PFSK-1 (cell line): ENCODE data around the gene DNAH2.

Experiments
- FOXP2 ChIP-seq: optimal IDR thresholded peaks from 2 replicates; pipeline ENCODE3; 2011; ENCODE audit warnings: borderline replicate concordance, control low read depth, inconsistent platforms; ENCODE audit not compliant: insufficient read depth; ENCODE audit errors: extremely low read length, extremely low read depth
- POLR2AphosphoS5 ChIP-seq: IDR thresholded peaks from 2 replicates; pipeline ENCODE4 v1.6.1; 2012; ENCODE audit warnings: low read depth, mild to moderate bottlenecking, control low read depth, low read length, moderate library complexity
- SIN3A ChIP-seq: IDR thresholded peaks from 2 replicates; pipeline ENCODE4 v1.6.1; 2012; ENCODE audit warnings: mild to moderate bottlenecking, low read length, moderate library complexity, borderline replicate concordance; ENCODE audit not compliant: insufficient read depth
- TAF1 ChIP-seq: IDR thresholded peaks from 2 replicates; pipeline ENCODE4 v1.6.1; 2012; ENCODE audit warnings: low read length, control low read depth, borderline replicate concordance; ENCODE audit not compliant: insufficient read depth
- TF ChIP-seq, protein P1 (sequence below), 2 experiments: IDR thresholded peaks; 2 replicates each; pipeline versions ENCODE4 v1.6.1 to v1.8.0; 2011 to 2012; ENCODE audit warnings: low read depth in 2 of 2, low read length in 2 of 2, control low read depth in 1 of 2, inconsistent platforms in 1 of 2, mild to moderate bottlenecking in 1 of 2, moderate library complexity in 1 of 2; ENCODE audit not compliant: insufficient read depth in 1 of 2

DNAH2 gene

DNA sequence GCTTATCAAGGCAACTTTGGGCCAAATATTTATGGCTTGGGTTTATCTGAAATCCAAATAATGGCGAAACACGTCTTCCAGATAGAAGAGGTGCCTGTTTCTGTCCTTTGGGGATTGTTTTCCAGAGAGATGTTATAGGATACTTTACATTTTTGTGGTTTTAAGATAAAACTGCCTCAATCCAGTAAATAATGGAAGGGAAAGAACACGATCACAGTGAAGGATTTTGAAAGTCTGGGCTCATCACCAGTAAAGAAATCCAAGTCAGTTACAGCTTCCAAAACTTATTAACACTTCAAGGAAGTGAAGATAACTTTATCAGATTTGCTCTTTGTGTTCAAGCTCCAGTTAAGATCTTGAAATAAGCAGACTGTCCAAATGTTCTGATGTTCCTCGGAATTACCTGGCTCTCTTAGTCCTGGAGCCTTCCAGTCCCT, 30.1 kb downstream of the DNAH2 start:
- TF ChIP-seq SIN3A, result no peak
- TF ChIP-seq POLR2AphosphoS5, result no peak
- no peak for TF ChIP-seq FOXP2
- TF ChIP-seq, protein P1, sequence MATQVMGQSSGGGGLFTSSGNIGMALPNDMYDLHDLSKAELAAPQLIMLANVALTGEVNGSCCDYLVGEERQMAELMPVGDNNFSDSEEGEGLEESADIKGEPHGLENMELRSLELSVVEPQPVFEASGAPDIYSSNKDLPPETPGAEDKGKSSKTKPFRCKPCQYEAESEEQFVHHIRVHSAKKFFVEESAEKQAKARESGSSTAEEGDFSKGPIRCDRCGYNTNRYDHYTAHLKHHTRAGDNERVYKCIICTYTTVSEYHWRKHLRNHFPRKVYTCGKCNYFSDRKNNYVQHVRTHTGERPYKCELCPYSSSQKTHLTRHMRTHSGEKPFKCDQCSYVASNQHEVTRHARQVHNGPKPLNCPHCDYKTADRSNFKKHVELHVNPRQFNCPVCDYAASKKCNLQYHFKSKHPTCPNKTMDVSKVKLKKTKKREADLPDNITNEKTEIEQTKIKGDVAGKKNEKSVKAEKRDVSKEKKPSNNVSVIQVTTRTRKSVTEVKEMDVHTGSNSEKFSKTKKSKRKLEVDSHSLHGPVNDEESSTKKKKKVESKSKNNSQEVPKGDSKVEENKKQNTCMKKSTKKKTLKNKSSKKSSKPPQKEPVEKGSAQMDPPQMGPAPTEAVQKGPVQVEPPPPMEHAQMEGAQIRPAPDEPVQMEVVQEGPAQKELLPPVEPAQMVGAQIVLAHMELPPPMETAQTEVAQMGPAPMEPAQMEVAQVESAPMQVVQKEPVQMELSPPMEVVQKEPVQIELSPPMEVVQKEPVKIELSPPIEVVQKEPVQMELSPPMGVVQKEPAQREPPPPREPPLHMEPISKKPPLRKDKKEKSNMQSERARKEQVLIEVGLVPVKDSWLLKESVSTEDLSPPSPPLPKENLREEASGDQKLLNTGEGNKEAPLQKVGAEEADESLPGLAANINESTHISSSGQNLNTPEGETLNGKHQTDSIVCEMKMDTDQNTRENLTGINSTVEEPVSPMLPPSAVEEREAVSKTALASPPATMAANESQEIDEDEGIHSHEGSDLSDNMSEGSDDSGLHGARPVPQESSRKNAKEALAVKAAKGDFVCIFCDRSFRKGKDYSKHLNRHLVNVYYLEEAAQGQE (IDR thresholded peaks at IDR 0.05; ENCODE audit: insufficient read depth in 1 of 2, low read depth in 2 of 2, low read length in 2 of 2), result no peak
- TF ChIP-seq TAF1, result no peak

DNA sequence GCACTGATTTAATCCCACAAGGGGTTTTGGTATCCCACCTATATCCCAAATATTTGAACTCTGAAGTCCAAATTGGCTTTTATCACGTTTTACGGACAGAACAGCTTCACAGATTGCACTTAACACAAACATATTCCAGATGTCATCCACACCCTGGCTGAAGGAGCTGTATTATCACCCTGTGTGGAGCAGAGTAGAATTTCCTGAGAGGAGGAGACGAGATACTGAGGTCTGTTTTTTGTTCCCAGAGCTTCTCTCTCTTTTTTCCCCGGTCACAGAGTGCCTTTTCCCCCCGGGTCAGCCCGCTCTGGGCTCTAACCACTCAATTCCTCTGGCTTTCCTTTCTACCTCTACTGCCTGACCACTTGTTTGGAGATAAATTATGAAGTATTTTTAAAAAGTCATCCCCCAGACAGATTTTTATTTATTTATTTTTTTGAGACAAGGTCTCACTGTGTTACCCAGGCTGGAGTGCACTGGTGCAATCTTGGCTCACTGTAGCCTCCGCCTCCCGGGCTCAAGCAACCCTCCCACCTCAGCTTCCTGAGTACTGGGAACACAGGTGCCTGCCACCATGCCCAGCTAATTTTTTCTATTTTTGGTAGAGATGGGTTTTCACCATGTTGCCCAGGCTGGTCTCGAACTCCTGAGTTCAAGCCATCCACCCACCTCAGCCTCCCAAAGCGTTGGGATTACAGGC, 30.7 kb downstream of the DNAH2 start:
- no peak for TF ChIP-seq POLR2AphosphoS5
- no peak for TF ChIP-seq FOXP2
- TF ChIP-seq, protein P1 (IDR thresholded peaks at IDR 0.05; ENCODE audit: insufficient read depth in 1 of 2, low read depth in 2 of 2, low read length in 2 of 2), result no peak

DNA sequence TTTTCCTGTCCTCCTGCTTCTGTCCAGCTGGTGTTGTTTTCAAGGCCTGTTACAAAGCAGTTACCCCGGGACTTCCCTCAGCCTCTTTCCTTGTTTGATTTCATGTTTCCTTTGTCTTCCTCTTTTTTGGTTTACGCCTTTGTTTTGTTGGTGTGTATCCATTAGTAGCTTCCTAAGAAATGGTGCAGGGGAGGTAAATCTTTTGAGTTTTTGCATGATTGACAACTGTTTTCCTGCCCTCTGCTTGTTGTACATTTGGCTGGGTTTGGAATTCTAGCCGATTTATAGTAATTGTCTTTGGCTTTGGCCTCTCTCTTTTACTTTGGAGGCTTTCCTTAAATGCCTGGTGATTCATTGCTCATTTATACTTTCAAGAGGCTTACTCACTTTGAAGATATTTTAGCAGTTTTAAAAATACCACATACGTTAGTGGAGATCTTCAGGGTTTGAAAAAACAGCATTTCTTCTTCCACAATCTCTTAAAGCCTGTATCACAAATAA, 32.8 kb downstream of the DNAH2 start:
- no peak for TF ChIP-seq FOXP2
- TF ChIP-seq TAF1, result no peak
- no peak for TF ChIP-seq POLR2AphosphoS5
- TF ChIP-seq SIN3A, result no peak
- TF ChIP-seq, protein P1 (IDR thresholded peaks at IDR 0.05; ENCODE audit: insufficient read depth in 1 of 2, low read depth in 2 of 2, low read length in 2 of 2), result no peak

DNA sequence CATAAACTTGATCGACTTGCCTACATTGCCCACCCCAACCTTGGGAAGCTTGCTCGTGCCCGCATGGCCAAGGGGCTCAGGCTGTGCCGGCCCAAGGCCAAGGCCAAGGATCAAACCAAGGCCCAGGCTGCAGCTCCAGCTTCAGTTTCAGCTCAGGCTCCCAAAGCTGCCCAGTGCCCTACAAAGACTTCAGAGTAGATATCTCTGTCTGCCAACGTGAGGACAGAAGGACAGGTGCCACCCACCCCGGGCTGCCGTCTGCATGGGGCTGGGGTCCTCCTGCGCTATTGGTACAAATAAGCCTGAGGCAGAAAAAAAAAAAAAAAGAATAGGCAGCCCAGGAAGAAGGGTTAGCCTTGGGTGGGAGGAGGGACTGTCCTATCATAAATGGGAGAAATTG, 37.1 kb downstream of the DNAH2 start:
- TF ChIP-seq SIN3A (no peak), FOXP2 (no peak), TAF1 (no peak), POLR2AphosphoS5 (no peak)
- TF ChIP-seq, protein P1 (IDR thresholded peaks at IDR 0.05; ENCODE audit: insufficient read depth in 1 of 2, low read depth in 2 of 2, low read length in 2 of 2), result no peak
